NCI-H1048 (cell line): ENCODE data around the gene HSD11B1.

ENCODE experiments used
- DNase-seq: peaks from one replicate; lab custom pipeline; 2025; lab: John Stamatoyannopoulos, UW

The HSD11B1 gene

GRCh38 chr1:209704584-209704983 lies at the start of gene HSD11B1:
Gene HSD11B1, plus strand, starts transcription at chr1:209704846. Its CDS starts 97 bp downstream, at chr1:209704943.
- DNase-seq: no peak

GRCh38 chr1:209655411-209656231 lies 49.0 kb upstream of the HSD11B1 start:
- DNase-seq: no peak

- DNase-seq: no peak
These were observed 47.3 kb upstream of the HSD11B1 start for GRCh38 chr1:209657140-209657879.

- no peak for DNase-seq
These were observed 46.7 kb upstream of the HSD11B1 start for GRCh38 chr1:209657918-209658317.

GRCh38 chr1:209659909-209660308 lies 44.7 kb upstream of the HSD11B1 start:
- DNase-seq: no peak

- DNase-seq: no peak
These were observed 43.6 kb upstream of the HSD11B1 start for GRCh38 chr1:209661071-209661470.

- DNase-seq: no peak
These were observed 41.7 kb upstream of the HSD11B1 start for GRCh38 chr1:209662879-209663327.

- no peak for DNase-seq
These were observed 37.5 kb upstream of the HSD11B1 start for GRCh38 chr1:209667103-209667502.

GRCh38 chr1:209667708-209668107 lies 36.9 kb upstream of the HSD11B1 start:
- DNase-seq: no peak

- no peak for DNase-seq
These were observed 34.1 kb upstream of the HSD11B1 start for GRCh38 chr1:209670441-209671082.

GRCh38 chr1:209672705-209673630 lies 31.7 kb upstream of the HSD11B1 start:
- no peak for DNase-seq

GRCh38 chr1:209673631-209674417 lies 30.8 kb upstream of the HSD11B1 start:
- DNase-seq: no peak

GRCh38 chr1:209674957-209675564 lies 29.6 kb upstream of the HSD11B1 start, which contains the start of gene G0S2:
Gene G0S2, plus strand, starts transcription at chr1:209675412. Its CDS starts 273 bp downstream, at chr1:209675685.
- no peak for DNase-seq

GRCh38 chr1:209675565-209676154 lies 29.0 kb upstream of the HSD11B1 start:
- DNase-seq: no peak

- DNase-seq: no peak
These were observed 25.6 kb upstream of the HSD11B1 start for GRCh38 chr1:209678981-209679539.

- no peak for DNase-seq
These were observed 18.8 kb upstream of the HSD11B1 start for GRCh38 chr1:209685821-209686220.

- DNase-seq: no peak
These were observed 18.3 kb upstream of the HSD11B1 start for GRCh38 chr1:209686322-209686721.

- DNase-seq: no peak
These were observed 15.9 kb upstream of the HSD11B1 start for GRCh38 chr1:209688746-209689234.

GRCh38 chr1:209689477-209689876 lies 15.2 kb upstream of the HSD11B1 start:
- no peak for DNase-seq
